Loucy (cell line): ENCODE results near the gene PPFIBP2.

Experiments used
- EZH2phosphoT487 ChIP-seq: fragments of 200-600 bp; IDR thresholded peaks from 2 replicates; pipeline ENCODE4 v1.6.1; 2018; ENCODE audit warnings: antibody characterized with exemption, mild to moderate bottlenecking, moderate library complexity, borderline replicate concordance
- TF ChIP-seq, protein P1 (sequence below): fragments of 200-600 bp; sonication (generic); conservative IDR thresholded peaks from 2 replicates; pipeline ENCODE4 v1.5.1; 2014; ENCODE audit warnings: mild to moderate bottlenecking, antibody characterized with exemption, low read length

DNA sequence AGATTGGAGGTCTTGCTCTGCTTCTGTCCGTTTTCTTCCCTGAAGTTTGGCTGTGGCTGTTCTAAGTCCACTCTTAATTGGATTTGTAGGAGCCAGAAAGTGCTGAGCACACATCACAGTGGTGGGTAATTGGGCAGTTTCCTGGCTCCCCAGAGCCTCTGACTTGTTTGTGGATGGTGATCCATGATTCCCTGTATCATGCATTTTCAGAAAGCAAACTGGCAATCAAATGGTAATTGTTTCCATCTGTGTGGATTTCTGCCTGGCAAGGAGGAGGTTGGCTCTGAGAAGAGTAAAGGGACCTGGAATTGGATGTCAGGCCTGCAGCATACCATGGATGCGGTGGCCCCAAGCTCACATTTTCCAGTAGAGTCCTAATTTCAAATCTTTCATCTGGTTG is 49.5 kb downstream of the PPFIBP2 start:
- TF ChIP-seq, protein P1, sequence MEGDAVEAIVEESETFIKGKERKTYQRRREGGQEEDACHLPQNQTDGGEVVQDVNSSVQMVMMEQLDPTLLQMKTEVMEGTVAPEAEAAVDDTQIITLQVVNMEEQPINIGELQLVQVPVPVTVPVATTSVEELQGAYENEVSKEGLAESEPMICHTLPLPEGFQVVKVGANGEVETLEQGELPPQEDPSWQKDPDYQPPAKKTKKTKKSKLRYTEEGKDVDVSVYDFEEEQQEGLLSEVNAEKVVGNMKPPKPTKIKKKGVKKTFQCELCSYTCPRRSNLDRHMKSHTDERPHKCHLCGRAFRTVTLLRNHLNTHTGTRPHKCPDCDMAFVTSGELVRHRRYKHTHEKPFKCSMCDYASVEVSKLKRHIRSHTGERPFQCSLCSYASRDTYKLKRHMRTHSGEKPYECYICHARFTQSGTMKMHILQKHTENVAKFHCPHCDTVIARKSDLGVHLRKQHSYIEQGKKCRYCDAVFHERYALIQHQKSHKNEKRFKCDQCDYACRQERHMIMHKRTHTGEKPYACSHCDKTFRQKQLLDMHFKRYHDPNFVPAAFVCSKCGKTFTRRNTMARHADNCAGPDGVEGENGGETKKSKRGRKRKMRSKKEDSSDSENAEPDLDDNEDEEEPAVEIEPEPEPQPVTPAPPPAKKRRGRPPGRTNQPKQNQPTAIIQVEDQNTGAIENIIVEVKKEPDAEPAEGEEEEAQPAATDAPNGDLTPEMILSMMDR: no peak
- TF ChIP-seq EZH2phosphoT487: no peak
